Stimulated activated CD8-positive, alpha-beta memory T cell treated with anti-CD3 and anti-CD28 coated beads, Interleukin-4, amount 100 ng/mL, for 48 hours (primary cell): ENCODE measurements around the gene MSMB.
"Not testable (repeated sequence)": the region's sequence is repeated elsewhere in the genome, so short reads cannot be mapped to it uniquely, and the experiment has no call there.

Experiments used
- DNase-seq: peaks from one replicate; pipeline ENCODE4 v3.0.0-alpha.2; 2020

The MSMB gene

GRCh38 chr10:46004963-46005362 is 41.1 kb downstream of the MSMB start:
- no peak for DNase-seq

DNA sequence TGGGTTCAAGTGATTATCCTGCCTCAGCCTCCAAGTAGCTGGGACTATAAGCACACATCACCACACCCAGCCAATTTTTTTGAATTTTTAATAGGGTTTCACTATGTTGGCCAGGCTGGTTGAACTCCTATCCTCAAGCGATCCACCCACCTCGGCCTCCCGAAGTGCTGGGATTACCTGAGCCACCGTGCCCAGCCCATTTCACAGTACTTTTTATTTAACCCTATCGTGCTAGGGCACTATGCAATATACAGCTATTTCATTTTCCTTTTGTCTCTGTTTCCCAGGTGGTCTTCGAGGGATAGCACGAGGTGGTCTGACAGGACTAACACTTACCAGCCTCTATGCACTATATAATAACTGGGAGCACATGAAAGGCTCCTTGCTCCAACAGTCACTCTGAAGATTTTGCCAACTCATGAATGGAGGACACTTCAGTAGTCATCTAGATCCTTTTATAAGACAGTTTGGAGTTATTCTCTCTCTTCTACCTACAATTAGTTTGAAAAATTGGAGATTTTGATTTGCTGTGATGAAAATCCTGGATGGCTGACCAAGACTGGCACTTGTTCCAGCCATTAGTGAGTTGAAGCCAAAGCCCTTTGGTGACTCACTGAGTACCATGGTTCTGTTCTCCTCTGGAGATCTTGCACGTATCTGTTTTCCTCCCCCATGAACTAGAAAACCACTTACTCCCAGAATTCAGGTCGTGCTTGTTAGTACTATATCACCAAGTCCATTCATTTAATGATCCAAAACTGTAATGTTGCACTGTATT is 43.0 kb downstream of the MSMB start:
- no peak for DNase-seq

GRCh38 chr10:46002189-46002687 is 43.8 kb downstream of the MSMB start:
- DNase-seq, result not testable (repeated sequence)

DNA sequence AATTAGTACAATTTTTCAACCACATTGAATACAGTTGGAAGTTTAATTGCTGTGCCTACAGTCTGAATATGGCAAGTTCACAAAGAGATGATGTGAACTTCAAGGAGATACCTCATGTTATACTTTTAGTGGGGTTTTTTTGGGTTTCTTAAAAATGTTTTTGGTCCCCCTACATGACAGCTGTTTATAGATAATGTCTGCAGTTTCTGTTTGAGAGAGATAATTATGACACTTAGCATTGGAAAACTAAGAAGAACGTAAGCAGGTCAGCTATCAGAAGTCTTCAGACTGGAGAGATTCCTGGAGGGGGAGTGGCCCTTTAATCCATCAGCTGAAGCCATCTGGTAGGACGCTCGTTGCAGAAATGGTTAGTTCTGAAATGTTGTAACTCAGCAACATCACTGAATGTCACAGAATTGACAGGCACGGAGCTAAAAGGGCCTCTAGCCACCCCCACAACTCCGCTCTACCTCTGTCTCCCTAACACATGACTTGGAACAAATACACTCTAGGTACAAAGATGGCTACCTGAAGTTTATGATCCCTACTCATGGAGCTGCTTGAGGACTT is 44.8 kb downstream of the MSMB start:
- DNase-seq, result no peak

DNA sequence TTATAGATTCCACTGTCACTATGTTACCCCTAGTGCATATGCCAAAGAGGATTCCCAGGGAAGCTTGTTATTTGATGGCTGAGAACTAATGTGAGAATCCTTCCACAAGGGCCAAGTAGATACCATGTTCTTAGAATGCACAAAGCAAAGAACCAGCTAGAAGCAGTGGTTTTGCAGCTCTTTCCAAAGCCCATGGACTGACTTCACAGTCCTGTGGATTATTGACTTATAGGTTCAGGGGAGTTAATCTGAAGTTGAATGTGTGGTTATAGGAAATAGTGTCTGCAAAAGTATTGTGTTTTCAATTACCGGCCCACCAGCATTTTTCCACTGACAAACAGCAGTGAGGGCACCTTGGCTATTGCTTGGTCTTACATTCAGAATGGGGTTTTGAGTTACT is 45.5 kb downstream of the MSMB start:
- DNase-seq, result no peak

DNA sequence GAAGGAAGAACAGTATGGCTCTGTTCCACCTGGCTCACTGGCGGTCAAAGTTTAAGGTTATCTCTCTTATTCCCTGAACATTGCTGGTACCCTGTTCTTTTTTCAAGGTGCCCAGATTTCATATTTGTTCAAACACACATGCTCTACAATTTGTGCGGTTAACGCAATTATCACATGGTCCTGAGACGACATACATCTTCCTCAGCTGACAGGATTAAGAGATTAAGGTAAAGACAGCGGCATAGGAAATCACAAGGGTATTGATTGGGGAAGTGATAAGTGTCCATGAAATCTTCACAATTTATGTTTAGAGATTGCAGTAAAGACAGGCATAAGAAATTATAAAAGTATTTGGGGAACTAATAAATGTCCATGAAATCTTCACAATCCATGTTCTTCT is 46.1 kb downstream of the MSMB start:
- not testable (repeated sequence) for DNase-seq

DNA sequence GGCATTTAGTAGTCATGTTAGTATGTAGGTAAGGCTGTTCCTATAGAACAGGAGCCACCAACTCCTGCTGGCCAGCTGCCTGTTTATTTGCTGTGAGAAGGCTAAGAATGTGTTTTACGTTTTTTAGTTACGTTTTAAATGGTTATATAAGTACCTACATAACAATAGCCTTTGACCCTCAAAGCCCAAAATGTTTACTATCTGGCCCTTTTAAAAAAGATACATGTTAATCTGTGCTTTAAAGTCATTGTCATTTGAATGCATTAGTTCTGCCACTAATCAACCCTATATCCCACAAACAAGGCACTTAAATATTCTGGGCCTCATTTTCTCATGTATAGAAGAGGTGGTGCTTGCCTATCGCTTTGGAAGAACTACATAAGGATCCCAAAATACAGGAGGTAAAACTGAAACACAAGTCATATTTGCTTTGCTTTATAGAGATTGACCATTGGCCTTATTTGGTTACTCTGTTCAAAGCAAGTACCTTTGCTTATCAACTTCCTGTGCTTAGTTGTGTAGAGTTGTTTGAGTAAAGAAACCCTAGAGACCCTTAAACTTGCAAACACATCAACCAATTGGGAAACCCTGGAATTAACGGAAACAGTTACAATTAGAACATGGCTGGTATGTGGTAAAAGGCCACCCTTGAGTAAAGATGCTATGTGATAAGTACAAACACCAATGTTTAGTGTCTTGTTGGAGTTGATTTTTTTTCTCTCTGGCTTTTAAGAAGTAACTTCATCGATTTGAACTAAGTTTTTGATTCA is 47.9 kb downstream of the MSMB start:
- no peak for DNase-seq

- no peak for DNase-seq
Observed at GRCh38 chr10:45997557-45997956, 48.5 kb downstream of the MSMB start.

DNA sequence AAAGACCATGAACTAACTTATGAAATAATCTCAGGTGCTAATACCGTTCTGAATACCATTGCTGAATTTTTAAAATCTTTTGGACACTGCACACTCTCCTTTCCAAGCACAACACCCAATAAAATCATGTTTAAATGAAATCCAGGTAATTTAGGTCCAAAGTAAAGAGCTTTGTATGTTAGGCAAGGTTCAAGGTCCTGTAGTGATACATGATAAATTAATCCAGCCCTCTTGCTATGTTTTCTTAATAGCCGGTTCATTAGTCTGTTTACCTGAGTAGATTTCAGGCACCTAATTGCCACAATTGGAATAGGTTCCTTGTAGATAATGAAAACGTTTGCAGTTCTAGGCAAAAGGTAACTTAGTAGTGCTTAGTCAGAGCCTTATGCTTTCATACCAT is 60.5 kb downstream of the MSMB start:
- DNase-seq, result not testable (repeated sequence)

GRCh38 chr10:45984473-45984872 is 61.6 kb downstream of the MSMB start:
- DNase-seq, result not testable (repeated sequence)

GRCh38 chr10:45983538-45984186 is 62.4 kb downstream of the MSMB start:
- DNase-seq, result peak; percentile 40
